SU-DHL-6 (cell line): Measurements from ENCODE around the gene C19orf25.

Experiments
- CTCF ChIP-seq: fragments of 200-600 bp; sonication (generic); IDR thresholded peaks from one replicate; pipeline ENCODE4 v1.5.1; 2017; ENCODE audit warnings: antibody characterized with exemption, mild to moderate bottlenecking, low read length, moderate library complexity; ENCODE audit not compliant: insufficient read depth, poor library complexity, severe bottlenecking
- EZH2phosphoT487 ChIP-seq: fragments of 200-600 bp; sonication (generic), shearing (Covaris generic); conservative IDR thresholded peaks from 2 replicates; pipeline ENCODE4 v1.6.1; 2018; ENCODE audit warnings: mild to moderate bottlenecking, antibody characterized with exemption, low read length, moderate library complexity, mixed read lengths

- TF ChIP-seq CTCF (no peak), EZH2phosphoT487 (no peak)
Measured at GRCh38 chr19:1501200-1501595, 22.2 kb upstream of the C19orf25 start.
